BJ (cell line): Measurements from ENCODE around the gene ERBB4. TPM values are rescaled to one million over a fixed set of nuclear protein-coding genes. Genes with fewer than 3 reads are reported as not detected.

Experiments
- CTCF ChIA-PET: fragments of 350-600 bp; formaldehyde crosslinking; extraction: SDS; loops from one replicate; lab custom pipeline; 2021; ENCODE audit warnings: antibody characterized with exemption, inconsistent platforms; lab: Yijun Ruan, JAX
- POLR2A ChIA-PET: fragments of 300-600 bp; sonication (Branson Sonifier 250); formaldehyde crosslinking; extraction: SDS; loops from one replicate; lab custom pipeline; 2021; ENCODE audit warnings: antibody characterized with exemption; lab: Charles Lee
- DNase-seq: peaks from one replicate; pipeline ENCODE4 v3.0.0-alpha.2; 2011; ENCODE audit warnings: low read depth
- H3K27me3 ChIP-seq: 2 replicates; pipeline ENCODE4 v1.6.0; 2011; ENCODE audit warnings: low read length; ENCODE audit not compliant: control insufficient read depth, insufficient read depth
- H3K36me3 ChIP-seq: 2 replicates; pipeline ENCODE4 v1.5.1; 2011; ENCODE audit warnings: low read length; ENCODE audit not compliant: control insufficient read depth, insufficient read depth
- H3K4me3 ChIP-seq: 2 replicates; pipeline ENCODE4 v1.5.1; 2011; ENCODE audit warnings: low read depth, mild to moderate bottlenecking, control low read depth, low read length
- polyA plus RNA-seq: library from polyadenylated mRNA; depleted of rRNA; stranded (reverse); fragments of >200 nt; gene quantifications from 2 replicates; pipeline ENCODE4 v1.2.3, GENCODE V29; 2011
- TF ChIP-seq, protein P1 (sequence below): IDR thresholded peaks from 2 replicates; pipeline ENCODE4 v1.5.1; 2011; ENCODE audit warnings: low read depth, mild to moderate bottlenecking, control low read depth, inconsistent platforms, low read length, moderate library complexity; ENCODE audit not compliant: insufficient read depth

The ERBB4 gene
- polyA plus RNA-seq, 1 experiment: not detected

DNA sequence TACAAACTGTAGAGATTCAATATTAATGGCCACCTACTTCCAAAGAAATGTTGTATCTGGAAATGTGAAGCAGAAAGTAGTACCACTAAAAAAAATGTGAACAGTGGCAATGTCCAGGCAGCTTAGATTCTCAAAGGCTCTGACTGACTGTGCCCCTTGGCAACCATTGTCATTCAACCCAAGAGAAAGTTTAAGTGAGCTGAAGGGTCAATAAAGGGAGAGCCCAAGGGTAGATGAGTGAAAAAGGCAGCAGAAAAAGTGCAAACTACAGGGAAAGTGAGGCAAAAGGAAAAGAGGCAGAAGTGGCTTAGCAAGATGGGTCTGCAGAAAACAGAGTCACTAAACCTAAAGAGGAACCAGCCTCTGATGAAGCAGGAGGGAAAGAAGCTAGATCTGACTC is 1179.3 kb downstream of the ERBB4 start:
- ChIA-PET POLR2A (no interaction called here), CTCF (no interaction called here)
- H3K36me3 ChIP-seq: no peaks in the 10 kb centered on the region
- no peak for DNase-seq
- TF ChIP-seq, protein P1, sequence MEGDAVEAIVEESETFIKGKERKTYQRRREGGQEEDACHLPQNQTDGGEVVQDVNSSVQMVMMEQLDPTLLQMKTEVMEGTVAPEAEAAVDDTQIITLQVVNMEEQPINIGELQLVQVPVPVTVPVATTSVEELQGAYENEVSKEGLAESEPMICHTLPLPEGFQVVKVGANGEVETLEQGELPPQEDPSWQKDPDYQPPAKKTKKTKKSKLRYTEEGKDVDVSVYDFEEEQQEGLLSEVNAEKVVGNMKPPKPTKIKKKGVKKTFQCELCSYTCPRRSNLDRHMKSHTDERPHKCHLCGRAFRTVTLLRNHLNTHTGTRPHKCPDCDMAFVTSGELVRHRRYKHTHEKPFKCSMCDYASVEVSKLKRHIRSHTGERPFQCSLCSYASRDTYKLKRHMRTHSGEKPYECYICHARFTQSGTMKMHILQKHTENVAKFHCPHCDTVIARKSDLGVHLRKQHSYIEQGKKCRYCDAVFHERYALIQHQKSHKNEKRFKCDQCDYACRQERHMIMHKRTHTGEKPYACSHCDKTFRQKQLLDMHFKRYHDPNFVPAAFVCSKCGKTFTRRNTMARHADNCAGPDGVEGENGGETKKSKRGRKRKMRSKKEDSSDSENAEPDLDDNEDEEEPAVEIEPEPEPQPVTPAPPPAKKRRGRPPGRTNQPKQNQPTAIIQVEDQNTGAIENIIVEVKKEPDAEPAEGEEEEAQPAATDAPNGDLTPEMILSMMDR: no peak
- no peaks in the 10 kb centered on the region for H3K27me3 ChIP-seq
- no peak overlapping the region for H3K4me3 ChIP-seq

- no peak for DNase-seq
- H3K27me3 ChIP-seq: no peaks in the 10 kb centered on the region
- ChIA-PET POLR2A (no interaction called here), CTCF (interaction anchor here (0.6 kb wide), 1 partner anchor 31 kb away, joined by 3 read pairs; no protein-coding TSS in a partner anchor)
- no peaks in the 10 kb centered on the region for H3K36me3 ChIP-seq
- TF ChIP-seq, protein P1: no peak
- H3K4me3 ChIP-seq: no peak overlapping the region
Measured at GRCh38 chr2:211358504-211358903, 1180.1 kb downstream of the ERBB4 start.

GRCh38 chr2:211354481-211354880 is 1184.1 kb downstream of the ERBB4 start:
- H3K27me3 ChIP-seq: no peaks in the 10 kb centered on the region
- ChIA-PET CTCF (no interaction called here), POLR2A (no interaction called here)
- DNase-seq: no peak
- TF ChIP-seq, protein P1: no peak
- H3K4me3 ChIP-seq: no peak overlapping the region
- no peaks in the 10 kb centered on the region for H3K36me3 ChIP-seq

- Histone ChIP-seq H3K27me3 (no peaks in the 10 kb centered on the region), H3K4me3 (no peak overlapping the region), H3K36me3 (no peaks in the 10 kb centered on the region)
- CTCF ChIA-PET: no interaction called here
- POLR2A ChIA-PET: no interaction called here
- no peak for DNase-seq
- TF ChIP-seq, protein P1: no peak
Measured at GRCh38 chr2:211351987-211352386, 1186.6 kb downstream of the ERBB4 start.

DNA sequence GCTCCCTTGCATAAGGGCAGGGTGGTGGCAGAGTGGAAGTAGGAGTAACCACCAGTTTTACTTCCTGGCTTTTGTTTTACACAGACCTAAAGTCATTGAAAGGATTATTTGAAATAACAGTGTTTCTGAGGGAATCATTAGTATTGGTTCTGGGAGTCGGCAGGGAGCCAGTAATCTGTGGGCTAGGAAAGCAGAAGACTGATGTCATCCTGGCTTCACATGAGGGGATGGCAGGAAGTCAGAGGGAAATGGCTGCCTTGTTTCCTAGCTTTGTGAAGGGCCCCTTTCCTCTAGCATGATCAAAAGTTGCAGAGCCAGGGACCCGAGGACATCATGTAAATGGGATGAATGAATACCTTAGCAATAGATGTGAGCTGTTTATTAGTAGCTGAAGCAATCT is 1189.6 kb downstream of the ERBB4 start:
- DNase-seq: no peak
- ChIA-PET POLR2A (no interaction called here), CTCF (no interaction called here)
- no peaks in the 10 kb centered on the region for H3K27me3 ChIP-seq
- H3K36me3 ChIP-seq: no peaks in the 10 kb centered on the region
- H3K4me3 ChIP-seq: no peak overlapping the region
- TF ChIP-seq, protein P1: no peak
